Dedifferentiated amniotic fluid mesenchymal stem cell (primary cell): ENCODE measurements around the gene ASTN2.
"Not testable (repeated sequence)": the region's sequence is repeated elsewhere in the genome, so short reads cannot be mapped to it uniquely, and the experiment has no call there.

Source experiments
- DNase-seq: peaks from one replicate; pipeline ENCODE4 v3.0.0-alpha.2; 2016; ENCODE audit errors: extremely low spot score

Gene ASTN2

GRCh38 chr9:116870566-116870965 is 544.3 kb downstream of the ASTN2 start:
- no peak for DNase-seq

GRCh38 chr9:116868201-116868600 is 546.7 kb downstream of the ASTN2 start:
- no peak for DNase-seq

DNA sequence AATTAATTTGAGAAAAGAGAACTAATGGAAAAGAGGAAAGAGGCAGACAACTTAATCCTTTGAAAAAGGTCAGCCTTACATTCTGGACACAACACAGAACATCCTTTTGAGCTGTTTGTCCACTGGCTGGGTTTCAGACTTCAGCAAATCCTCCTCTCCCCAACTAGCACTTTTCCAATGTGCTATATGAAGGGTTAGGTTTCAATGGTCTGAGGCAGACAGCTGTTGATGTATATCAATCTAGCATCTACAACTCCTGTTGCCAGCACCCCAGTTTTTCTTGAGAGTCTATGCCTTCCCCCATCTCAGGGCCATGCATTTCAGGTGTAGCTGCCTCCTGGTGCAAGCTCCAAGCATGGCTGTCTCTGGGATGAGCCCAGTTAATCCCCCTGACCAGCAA is 553.5 kb downstream of the ASTN2 start:
- DNase-seq, result no peak

DNA sequence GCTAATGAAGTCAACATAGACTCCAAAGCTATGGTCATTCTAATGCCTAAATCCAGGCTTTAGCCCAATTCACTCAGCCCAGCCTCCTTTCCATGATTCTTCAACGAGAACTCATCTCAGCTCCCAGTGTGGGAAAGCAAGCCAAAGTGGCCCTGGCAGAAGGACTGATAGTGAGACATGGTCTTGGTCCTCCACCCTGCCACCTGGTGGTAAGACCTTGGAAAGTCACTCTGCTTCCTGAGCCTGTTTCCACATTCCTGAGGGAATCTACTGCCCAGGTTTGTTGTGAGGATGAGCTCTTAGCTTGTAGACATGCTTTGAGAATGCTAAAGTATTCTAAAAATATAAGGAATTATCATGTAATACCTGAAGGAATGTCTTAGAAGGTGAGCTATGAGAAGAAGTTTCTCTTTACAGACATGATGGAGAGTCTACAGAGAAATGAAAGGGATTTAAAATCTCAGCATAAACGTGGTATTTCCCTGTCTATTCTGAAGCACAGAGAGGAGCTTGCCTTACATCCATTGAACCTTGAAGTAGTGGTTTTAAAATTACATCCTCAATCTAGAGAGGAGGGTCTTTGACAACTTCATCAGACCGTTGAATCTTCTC is 554.2 kb downstream of the ASTN2 start:
- DNase-seq, result peak; percentile 43

DNA sequence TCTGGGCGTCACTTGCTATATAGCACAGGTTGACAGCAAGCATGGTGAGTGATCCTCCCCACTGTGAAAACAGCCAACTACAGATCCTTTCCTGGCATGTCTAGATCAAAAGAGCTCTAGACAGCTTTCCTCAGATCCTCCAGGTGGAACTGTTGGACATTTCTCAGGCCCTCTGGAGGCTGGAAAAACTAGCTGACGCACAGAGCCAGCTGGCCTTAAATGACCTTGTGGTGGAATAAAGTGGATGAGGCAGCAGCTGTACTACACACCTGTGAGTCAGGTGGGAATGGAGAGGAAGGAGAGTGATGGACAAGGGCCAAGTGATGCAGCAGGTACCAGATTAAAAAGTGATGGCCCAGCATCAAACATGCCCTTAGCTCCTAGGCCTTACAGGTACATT is 555.1 kb downstream of the ASTN2 start:
- DNase-seq, result no peak

DNA sequence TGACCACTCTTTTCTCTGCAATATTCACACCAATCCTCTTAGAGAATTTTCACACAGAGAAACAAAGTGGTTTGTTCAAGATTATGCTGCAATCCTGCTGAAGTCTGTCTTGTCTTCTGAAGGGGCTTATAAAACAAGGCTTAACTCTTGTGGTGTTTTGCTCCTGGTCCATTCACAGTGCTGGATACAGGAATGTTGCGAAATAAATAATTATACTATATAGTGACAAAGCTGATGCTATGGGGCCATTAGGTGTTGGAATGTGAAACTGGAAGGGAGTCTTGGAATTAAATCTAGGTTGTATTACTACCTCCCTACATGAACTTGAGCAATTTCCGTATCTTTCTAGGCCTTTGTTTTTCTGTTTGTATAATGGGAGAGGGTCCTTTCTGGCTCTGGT is 557.5 kb downstream of the ASTN2 start:
- DNase-seq, result no peak

DNA sequence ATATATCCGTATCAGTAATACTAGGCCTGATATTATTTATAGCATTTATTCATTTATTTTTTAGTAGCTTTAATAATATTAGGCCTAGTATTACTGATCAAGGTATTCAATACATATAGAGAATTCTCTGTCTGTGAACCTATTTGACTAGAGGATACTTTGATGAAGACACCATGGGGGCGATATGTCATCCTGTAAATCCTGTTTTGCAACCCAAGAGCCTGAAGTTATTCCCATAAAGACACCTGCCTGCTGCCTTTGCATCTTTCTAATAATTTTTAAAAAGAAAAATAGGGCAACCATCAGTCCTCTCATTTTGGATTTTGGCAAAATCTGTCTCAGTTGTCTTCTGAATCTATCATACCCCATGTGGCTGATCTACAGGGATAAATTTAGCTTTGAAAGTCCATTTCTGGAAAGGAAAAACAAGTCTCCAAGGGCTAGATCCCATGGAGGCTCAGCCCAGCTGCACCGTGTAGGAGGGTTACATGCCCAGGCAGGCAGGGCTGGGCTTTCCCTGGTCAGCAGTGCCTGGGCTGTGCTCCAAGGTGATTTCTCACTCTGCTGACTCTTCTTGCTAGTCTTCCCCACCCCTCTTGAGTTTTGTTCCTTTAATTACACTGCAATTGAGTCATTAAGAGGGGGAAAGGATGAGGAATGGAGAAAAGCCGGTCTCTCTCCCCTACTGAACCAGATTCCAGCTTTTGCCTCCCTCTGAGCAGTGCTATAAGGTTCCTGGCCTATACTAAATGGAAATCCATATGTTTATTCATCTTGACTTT is 558.8 kb downstream of the ASTN2 start:
- DNase-seq, result no peak

DNA sequence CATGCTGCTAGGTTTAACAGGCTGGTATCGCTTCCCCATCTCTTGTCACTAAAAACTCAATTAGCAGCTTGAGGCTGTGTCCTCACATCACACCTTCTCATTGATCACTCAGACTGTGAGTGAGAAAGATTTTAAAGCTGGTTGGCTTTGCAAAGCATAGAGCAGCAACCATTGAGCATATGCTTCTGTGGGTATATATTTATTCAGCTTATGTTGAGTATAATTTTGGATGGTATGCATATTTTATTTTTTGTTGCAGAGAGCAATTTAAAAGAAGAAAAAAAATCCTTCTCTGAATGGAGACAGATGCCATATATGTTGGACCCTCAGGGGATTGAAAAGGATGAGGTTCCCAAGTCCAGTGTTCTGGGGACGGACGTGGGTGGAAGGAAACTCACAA is 565.1 kb downstream of the ASTN2 start:
- DNase-seq, result no peak

DNA sequence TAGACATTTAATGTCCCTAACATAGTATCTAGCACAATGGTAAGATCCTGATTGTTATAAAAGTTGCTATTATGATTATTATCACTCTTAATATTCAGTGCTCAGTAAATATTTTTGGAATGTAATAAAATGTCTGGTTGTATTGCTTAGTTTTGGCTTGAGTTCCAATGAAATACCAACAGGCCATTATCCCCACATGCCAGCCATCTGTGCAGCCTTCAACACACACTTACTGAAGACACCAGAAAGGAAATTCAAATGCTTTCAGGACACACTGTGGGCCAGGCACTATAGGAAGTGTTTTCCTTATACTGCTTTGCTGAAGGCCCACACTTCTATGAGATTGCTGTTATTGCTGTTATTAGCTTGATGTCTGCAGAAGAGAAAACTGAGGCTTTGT is 570.2 kb downstream of the ASTN2 start:
- no peak for DNase-seq

- DNase-seq, result no peak
Measured at GRCh38 chr9:116843863-116844620, 570.8 kb downstream of the ASTN2 start.

DNA sequence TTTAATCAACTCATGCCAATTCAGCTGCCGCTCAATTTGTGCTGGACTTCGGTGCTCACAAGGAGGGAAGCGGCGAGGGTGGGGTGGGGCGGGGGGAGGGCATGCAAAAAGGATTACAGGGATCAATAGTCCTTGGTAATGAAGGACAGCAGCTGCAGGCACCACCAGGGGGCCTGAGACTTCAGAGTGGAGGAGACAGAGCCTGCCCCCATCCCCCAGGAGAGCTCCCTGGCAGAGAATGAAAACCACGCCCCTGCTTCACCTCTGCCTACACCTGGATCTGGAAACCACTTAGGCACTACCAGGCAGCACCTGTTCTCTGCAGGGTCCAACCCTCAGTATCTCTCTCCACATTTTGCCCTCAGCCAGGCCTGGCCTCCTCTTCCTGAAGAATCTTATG is 572.2 kb downstream of the ASTN2 start:
- no peak for DNase-seq

DNA sequence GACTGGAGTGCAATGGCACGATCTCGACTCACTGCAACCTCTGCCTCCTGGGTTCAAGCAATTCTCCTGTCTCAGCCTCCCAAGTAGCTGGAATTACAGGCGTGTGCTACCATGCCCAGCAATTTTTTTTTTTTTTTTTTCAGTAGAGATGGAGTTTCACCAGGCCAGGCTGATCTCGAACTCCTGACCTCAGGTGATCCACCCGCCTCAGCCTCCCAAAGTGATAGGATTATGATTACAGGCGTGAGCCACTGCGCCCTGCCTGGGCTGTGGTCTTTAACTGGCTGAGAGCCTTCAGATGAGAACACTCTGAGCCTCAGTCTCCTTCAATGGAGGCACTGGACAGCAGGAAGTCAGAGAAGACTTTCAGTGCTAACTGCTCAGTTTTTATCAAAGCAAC is 576.4 kb downstream of the ASTN2 start:
- DNase-seq, result not testable (repeated sequence)

- DNase-seq, result no peak
Measured at GRCh38 chr9:116837018-116837989, 577.6 kb downstream of the ASTN2 start.

- not testable (repeated sequence) for DNase-seq
Measured at GRCh38 chr9:116830321-116830720, 584.5 kb downstream of the ASTN2 start.

GRCh38 chr9:116821633-116822229 is 593.1 kb downstream of the ASTN2 start:
- DNase-seq, result no peak

DNA sequence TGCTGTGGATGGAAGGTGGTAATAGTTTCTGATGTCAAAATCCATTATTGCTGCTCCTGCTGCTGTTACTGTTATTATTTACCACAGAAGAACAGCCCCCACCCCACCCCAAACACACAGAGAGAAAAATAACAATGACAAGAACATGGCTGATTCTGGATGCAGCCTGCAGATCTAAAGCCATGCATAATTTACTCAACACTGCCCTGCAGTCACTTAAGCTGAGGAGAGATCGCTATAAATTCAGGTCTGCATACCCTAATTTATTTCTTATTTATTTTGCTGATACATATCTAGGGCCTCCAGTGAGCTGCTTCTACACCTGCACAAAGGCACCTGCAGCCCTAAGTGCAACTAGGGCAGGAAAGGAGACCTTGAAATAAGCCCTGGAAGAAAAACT is 595.7 kb downstream of the ASTN2 start:
- DNase-seq, result no peak

- no peak for DNase-seq
Measured at GRCh38 chr9:116817762-116818161, 597.1 kb downstream of the ASTN2 start.

- no peak for DNase-seq
Measured at GRCh38 chr9:116816484-116816883, 598.4 kb downstream of the ASTN2 start.

DNA sequence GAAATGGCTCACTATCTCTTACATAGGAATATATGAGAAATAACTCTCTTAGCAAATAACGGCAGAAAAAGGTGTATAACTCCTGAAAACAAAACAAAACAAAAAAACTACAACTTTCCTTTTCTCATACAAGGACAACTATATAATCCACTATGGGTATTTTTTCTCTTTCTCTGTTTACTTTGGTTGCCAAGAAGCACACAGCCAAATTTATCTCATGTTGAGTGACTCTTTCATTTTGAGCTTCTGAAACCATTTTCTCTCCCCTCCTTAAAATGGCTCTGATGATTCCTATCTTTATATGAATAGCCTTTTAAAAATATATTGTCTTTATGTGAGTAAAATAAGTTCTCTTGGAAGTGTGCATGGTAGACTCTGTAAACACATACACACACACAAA is 599.0 kb downstream of the ASTN2 start:
- no peak for DNase-seq

DNA sequence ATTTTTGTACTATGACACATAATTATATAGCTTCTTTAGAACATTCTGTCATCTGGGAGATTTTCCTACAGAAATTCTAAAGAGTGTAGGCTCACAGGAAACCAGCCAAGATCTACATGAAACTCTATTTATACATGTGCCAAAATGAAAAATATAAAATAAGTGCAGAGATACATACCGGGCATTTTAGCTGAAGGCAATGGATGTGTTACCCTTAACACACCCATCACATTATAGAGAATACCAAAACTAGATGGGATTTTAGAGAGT is 601.9 kb downstream of the ASTN2 start:
- DNase-seq, result no peak

GRCh38 chr9:116812231-116813030 is 602.4 kb downstream of the ASTN2 start:
- no peak for DNase-seq
